HepG2 (cell line): Measurements from ENCODE around the gene PXYLP1. TPM values are rescaled to one million over a fixed set of nuclear protein-coding genes. Genes with fewer than 3 reads are reported as not detected.

Experiments used
- ATAC-seq: fragments of 200-7000 bp; cut with Tn5 transposase; 3 replicates; pipeline ENCODE4 v1.9.1; 2020; ENCODE audit warnings: mild to moderate bottlenecking, moderate library complexity
- BruUV-seq: library from RNA; stranded (reverse); fragments of 400-500 nt; replicated peaks from 2 replicates; lab custom pipeline; 2021; lab: Mats Ljungman, UMichigan
- CTCF ChIA-PET: fragments of 300-600 bp; formaldehyde crosslinking; extraction: SDS; loops from one replicate; lab custom pipeline; 2021; ENCODE audit warnings: low total read pairs, inconsistent platforms, low intra/inter-chr PET ratio; lab: Yijun Ruan, JAX
- POLR2A ChIA-PET: fragments of 350-600 bp; sonication (Branson Sonifier 250); formaldehyde crosslinking; loops from one replicate; lab custom pipeline; 2020; ENCODE audit warnings: antibody characterized with exemption, inconsistent platforms; lab: Yijun Ruan, JAX
- DNase-seq: peaks from one replicate; pipeline ENCODE4 v3.0.0-alpha.2; 2015; ENCODE audit warnings: low spot score
- FAIRE-seq: peaks from 3 replicates; lab custom pipeline; 2011; peaks lifted over from hg19 to GRCh38; lab: Jason Lieb, UNC
- H2AFZ ChIP-seq: one replicate; pipeline ENCODE4 v1.6.1; 2011; ENCODE audit warnings: low read length, inconsistent platforms
- H3K27ac ChIP-seq: fragments of 300-600 bp; 3 replicates; pipeline ENCODE4 v1.8.0; 2011; ENCODE audit warnings: mixed run types, mild to moderate bottlenecking, mixed read lengths, low read length, inconsistent platforms; ENCODE audit not compliant: insufficient read depth; ENCODE audit errors: extremely low read length
- H3K27me3 ChIP-seq, 2 experiments: fragments of 200-600 bp in 1 of 2; 2 replicates in 1 of 2; 3 replicates in 1 of 2; pipeline versions ENCODE4 v1.6.0 to v1.8.0; 2011; ENCODE audit warnings: low read length in 2 of 2, mild to moderate bottlenecking in 2 of 2, moderate library complexity in 2 of 2, inconsistent platforms in 1 of 2; ENCODE audit not compliant: insufficient read depth in 2 of 2, control insufficient read depth in 1 of 2
- H3K36me3 ChIP-seq, 2 experiments: fragments of 200-600 bp in 1 of 2; replicated peaks in 1 of 2; 2 replicates in 1 of 2; 3 replicates in 1 of 2; pipeline versions ENCODE4 v1.5.1 to v1.8.0; 2011; ENCODE audit warnings: low read length in 2 of 2, inconsistent platforms in 1 of 2; ENCODE audit not compliant: insufficient read depth in 2 of 2, control insufficient read depth in 1 of 2
- H3K4me1 ChIP-seq: 2 replicates; pipeline ENCODE4 v1.5.1; 2012; ENCODE audit warnings: low read length, inconsistent platforms; ENCODE audit not compliant: insufficient read depth
- H3K4me2 ChIP-seq: 2 replicates; pipeline ENCODE4 v1.6.0; 2011; ENCODE audit warnings: low read depth, low read length, inconsistent platforms
- H3K4me3 ChIP-seq, 3 experiments: fragments of 200-600 bp in 1 of 3; sonication (generic), shearing (Covaris generic) in 1 of 3; replicated peaks in 1 of 3; 2 replicates each; pipeline ENCODE4 v1.5.1; 2011 to 2016; ENCODE audit warnings: low read length in 3 of 3, inconsistent platforms in 2 of 3, low read depth in 2 of 3, mild to moderate bottlenecking in 2 of 3, control low read depth in 1 of 3, mixed read lengths in 1 of 3; ENCODE audit not compliant: insufficient read depth in 1 of 3
- H3K79me2 ChIP-seq: one replicate; pipeline ENCODE4 v1.6.1; 2011; ENCODE audit warnings: low read length, inconsistent platforms; ENCODE audit not compliant: insufficient read depth
- H3K9ac ChIP-seq: 2 replicates; pipeline ENCODE4 v1.6.0; 2011; ENCODE audit warnings: mild to moderate bottlenecking, low read depth, low read length, inconsistent platforms; ENCODE audit not compliant: insufficient read depth
- H3K9me3 ChIP-seq: 2 replicates; pipeline ENCODE4 v1.5.1; 2012; ENCODE audit warnings: mild to moderate bottlenecking, low read length
- H4K20me1 ChIP-seq: 2 replicates; pipeline ENCODE4 v1.6.0; 2011; ENCODE audit warnings: inconsistent platforms, mild to moderate bottlenecking, low read length, moderate library complexity; ENCODE audit not compliant: insufficient read depth
- ARHGAP35 ChIP-seq: sonication (generic); formaldehyde crosslinking; IDR thresholded peaks from 2 replicates; pipeline ENCODE4 v1.9.0; 2022; ENCODE audit warnings: mild to moderate bottlenecking, inconsistent platforms, moderate library complexity, missing genetic modification reagents, borderline replicate concordance
- CHCHD3 ChIP-seq: sonication (generic); formaldehyde crosslinking; IDR thresholded peaks from 2 replicates; pipeline ENCODE4 v1.8.0; 2022; ENCODE audit warnings: mild to moderate bottlenecking, missing genetic modification reagents, moderate library complexity
- ELF3 ChIP-seq: IDR thresholded peaks from 2 replicates; pipeline ENCODE4 v1.6.1; 2016; ENCODE audit warnings: missing genetic modification reagents, missing compliant biosample characterization
- IKZF1 ChIP-seq: fragments of 450-650 bp; IDR thresholded peaks from 2 replicates; pipeline ENCODE4 v1.7.1; 2016
- ISX ChIP-seq: sonication (generic); formaldehyde crosslinking; conservative IDR thresholded peaks from 2 replicates; pipeline ENCODE4 v1.5.0; 2020; ENCODE audit warnings: missing genetic modification reagents
- MLLT10 ChIP-seq: sonication (generic); formaldehyde crosslinking; IDR thresholded peaks from 2 replicates; pipeline ENCODE4 v1.4.0; 2020; ENCODE audit warnings: missing genetic modification reagents
- PAX8 ChIP-seq: sonication (generic); formaldehyde crosslinking; IDR thresholded peaks from 2 replicates; pipeline ENCODE4 v1.8.0; 2022; ENCODE audit warnings: mild to moderate bottlenecking, missing genetic modification reagents, borderline replicate concordance
- RARA ChIP-seq: IDR thresholded peaks from 2 replicates; pipeline ENCODE4 v1.6.1; 2016; ENCODE audit warnings: missing genetic modification reagents, missing compliant biosample characterization
- RNF2 ChIP-seq: fragments of 450-650 bp; conservative IDR thresholded peaks from 2 replicates; pipeline ENCODE4 v1.6.1; 2016; ENCODE audit warnings: low read depth
- RXRA ChIP-seq: sonication (generic); formaldehyde crosslinking; IDR thresholded peaks from 2 replicates; pipeline ENCODE4 v1.5.1; 2020; ENCODE audit warnings: missing genetic modification reagents
- SMYD3 ChIP-seq: sonication (generic); formaldehyde crosslinking; IDR thresholded peaks from 2 replicates; pipeline ENCODE4 v1.8.1; 2023; ENCODE audit warnings: mild to moderate bottlenecking, missing genetic modification reagents
- SYNCRIP ChIP-seq: fragments of 200-400 bp; formaldehyde crosslinking; IDR thresholded peaks from 2 replicates; pipeline ENCODE4 v1.6.1; 2018; ENCODE audit warnings: mild to moderate bottlenecking, low read depth, low read length; ENCODE audit not compliant: insufficient read depth
- ZKSCAN1 ChIP-seq: fragments of 150-350 bp; IDR thresholded peaks from 2 replicates; pipeline ENCODE4 v1.6.1; 2014; ENCODE audit warnings: low read length
- ZNF160 ChIP-seq: sonication (generic); formaldehyde crosslinking; IDR thresholded peaks from 2 replicates; pipeline ENCODE4 v1.8.0; 2022; ENCODE audit warnings: mild to moderate bottlenecking, inconsistent platforms, missing genetic modification reagents
- ZNF414 ChIP-seq: sonication (generic); formaldehyde crosslinking; IDR thresholded peaks from 2 replicates; pipeline ENCODE4 v1.5.0; 2020; ENCODE audit warnings: missing genetic modification reagents
- ZNF816 ChIP-seq: sonication (generic); formaldehyde crosslinking; IDR thresholded peaks from 2 replicates; pipeline ENCODE4 v1.8.0; 2022; ENCODE audit warnings: missing genetic modification reagents, mild to moderate bottlenecking, borderline replicate concordance
- WGBS: methylation state at CpG from one replicate; pipeline ENCODE4 v1.1.6; 2017; ENCODE audit warnings: low lambda C conversion rate; 5-methylcytosine and 5-hydroxymethylcytosine counted together
- in situ Hi-C: cut with HindIII; loops from 2 replicates; pipeline ENCODE4 v1.10.0; 2017; ENCODE audit warnings: low pct_unique_long_range_greater_than_20kb; ENCODE audit not compliant: extremely low pct_ligation_motif_present
- intact Hi-C: fragments of 100-400 bp; cut with micrococcal nuclease; formaldehyde crosslinking; loops from one replicate; pipeline ENCODE4 v1.10.0; 2022; ENCODE audit not compliant: unreplicated experiment
- polyA plus RNA-seq, 8 experiments: library from polyadenylated mRNA; depleted of rRNA in 3 of 8; stranded (reverse) in 7 of 8; unstranded in 1 of 8; fragments of >200 nt; fragmentation: Illumina TruSeq in 4 of 8; extraction: Trizol in 4 of 8; gene quantifications; 2 replicates each; pipeline versions ENCODE4 v1.2.1 to v1.2.3, GENCODE V29; 2011 to 2016; ENCODE audit warnings: low read depth in 4 of 8, missing spikeins in 1 of 8, mixed read lengths in 1 of 8; ENCODE audit not compliant: insufficient read depth in 1 of 8
- total RNA-seq, 5 experiments: library from RNA; depleted of rRNA; stranded (reverse); fragments of >200 nt; fragmentation: Illumina TruSeq; extraction: Trizol; gene quantifications; 2 replicates each; pipeline ENCODE4 v1.2.3, GENCODE V29; 2016; ENCODE audit warnings: low read depth in 1 of 5
- TF ChIP-seq, protein P1 (sequence below): IDR thresholded peaks from 2 replicates; pipeline ENCODE4 v1.6.1; 2016; ENCODE audit warnings: low read depth, control low read depth
- TF ChIP-seq, protein P2 (sequence below): sonication (generic); formaldehyde crosslinking; IDR thresholded peaks from 2 replicates; pipeline ENCODE4 v1.4.0; 2020; ENCODE audit warnings: missing genetic modification reagents

PXYLP1 gene
- total and polyA plus RNA-seq, 2 of the 13 experiments (the other 11 are each of a cell fraction or from before 2014, with no cell fraction given), result 4.9 to 8.1 TPM

GRCh38 chr3:141275032-141275422, 43.4 kb downstream of the PXYLP1 start:
- no peaks in the 10 kb centered on the region for H3K27me3 ChIP-seq
- ATAC-seq, result no peak
- no peaks in the 10 kb centered on the region for H3K36me3 ChIP-seq
- no TSS peak for BruUV-seq
- ChIA-PET CTCF (no interaction called here), POLR2A (no interaction called here)
- intact Hi-C loops (no loop called here), in situ Hi-C loops (no loop called here)
- no peaks in the 10 kb centered on the region for H4K20me1 ChIP-seq
- no peak for TF ChIP-seq CHCHD3 (CRISPR knock-in tag)
- no peak for TF ChIP-seq PAX8
- no peak for TF ChIP-seq ELF3 (CRISPR knock-in tag)
- no peak for TF ChIP-seq MLLT10 (CRISPR knock-in tag)
- no peak for TF ChIP-seq ISX
- TF ChIP-seq RXRA (CRISPR knock-in tag), result no peak
- TF ChIP-seq IKZF1, result no peak
- TF ChIP-seq, protein P1, sequence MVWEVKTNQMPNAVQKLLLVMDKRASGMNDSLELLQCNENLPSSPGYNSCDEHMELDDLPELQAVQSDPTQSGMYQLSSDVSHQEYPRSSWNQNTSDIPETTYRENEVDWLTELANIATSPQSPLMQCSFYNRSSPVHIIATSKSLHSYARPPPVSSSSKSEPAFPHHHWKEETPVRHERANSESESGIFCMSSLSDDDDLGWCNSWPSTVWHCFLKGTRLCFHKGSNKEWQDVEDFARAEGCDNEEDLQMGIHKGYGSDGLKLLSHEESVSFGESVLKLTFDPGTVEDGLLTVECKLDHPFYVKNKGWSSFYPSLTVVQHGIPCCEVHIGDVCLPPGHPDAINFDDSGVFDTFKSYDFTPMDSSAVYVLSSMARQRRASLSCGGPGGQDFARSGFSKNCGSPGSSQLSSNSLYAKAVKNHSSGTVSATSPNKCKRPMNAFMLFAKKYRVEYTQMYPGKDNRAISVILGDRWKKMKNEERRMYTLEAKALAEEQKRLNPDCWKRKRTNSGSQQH, result no peak
- TF ChIP-seq, protein P2, sequence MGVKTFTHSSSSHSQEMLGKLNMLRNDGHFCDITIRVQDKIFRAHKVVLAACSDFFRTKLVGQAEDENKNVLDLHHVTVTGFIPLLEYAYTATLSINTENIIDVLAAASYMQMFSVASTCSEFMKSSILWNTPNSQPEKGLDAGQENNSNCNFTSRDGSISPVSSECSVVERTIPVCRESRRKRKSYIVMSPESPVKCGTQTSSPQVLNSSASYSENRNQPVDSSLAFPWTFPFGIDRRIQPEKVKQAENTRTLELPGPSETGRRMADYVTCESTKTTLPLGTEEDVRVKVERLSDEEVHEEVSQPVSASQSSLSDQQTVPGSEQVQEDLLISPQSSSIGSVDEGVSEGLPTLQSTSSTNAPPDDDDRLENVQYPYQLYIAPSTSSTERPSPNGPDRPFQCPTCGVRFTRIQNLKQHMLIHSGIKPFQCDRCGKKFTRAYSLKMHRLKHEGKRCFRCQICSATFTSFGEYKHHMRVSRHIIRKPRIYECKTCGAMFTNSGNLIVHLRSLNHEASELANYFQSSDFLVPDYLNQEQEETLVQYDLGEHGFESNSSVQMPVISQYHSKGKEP (CRISPR knock-in tag), result no peak
- TF ChIP-seq RNF2, result no peak
- TF ChIP-seq ZNF816, result no peak
- no peak for TF ChIP-seq ARHGAP35
- no peak for TF ChIP-seq ZNF414 (CRISPR knock-in tag)
- no peak for TF ChIP-seq ZNF160
- TF ChIP-seq ZKSCAN1, result no peak
- TF ChIP-seq RARA (CRISPR knock-in tag), result no peak
- TF ChIP-seq SMYD3 (CRISPR knock-in tag), result no peak
- no peak for TF ChIP-seq SYNCRIP
- FAIRE-seq, result no peak
- H3K4me3 ChIP-seq, result no peak overlapping the region
- H2AFZ ChIP-seq, result no peak overlapping the region
- H3K27ac ChIP-seq, result no peak overlapping the region
- 88% methylated on average over 1 of the region's 1 CpG for WGBS
- H3K79me2 ChIP-seq, result no peaks in the 10 kb centered on the region
- peak; percentile 24 for DNase-seq
- no peaks in the 10 kb centered on the region for H3K9me3 ChIP-seq
- no peak overlapping the region for H3K4me2 ChIP-seq
- no peak overlapping the region for H3K9ac ChIP-seq
- H3K4me1 ChIP-seq, result peaks cover 35% of the 10 kb centered on the region
